Small intestine (tissue), 7 donors: Measurements from ENCODE around the gene LRRC32. TPM values are rescaled to one million over a fixed set of nuclear protein-coding genes. Genes with fewer than 3 reads are reported as not detected.
"Not testable (repeated sequence)": the region's sequence is repeated elsewhere in the genome, so short reads cannot be mapped to it uniquely, and the experiment has no call there.

Experiments used
- DNase-seq, 2 donors: peaks; one replicate each; pipeline versions ENCODE4 v3.0.0 to v3.0.0-alpha.2; 2013
- FAIRE-seq: peaks from 2 replicates; lab custom pipeline; 2012; peaks lifted over from hg19 to GRCh38; lab: Jason Lieb, UNC
- H3K27ac ChIP-seq, 3 donors: one replicate each; pipeline ENCODE4 v1.5.1; 2013; ENCODE audit warnings: low read length in 2 of 3, mild to moderate bottlenecking in 2 of 3, control low read depth in 1 of 3, inconsistent platforms in 1 of 3, low read depth in 1 of 3, moderate library complexity in 1 of 3
- H3K27me3 ChIP-seq, 3 donors: one replicate each; pipeline ENCODE4 v1.6.1; 2013; ENCODE audit warnings: low read length in 3 of 3, inconsistent platforms in 1 of 3; ENCODE audit not compliant: control insufficient read depth in 3 of 3, insufficient read depth in 3 of 3
- H3K36me3 ChIP-seq, 3 donors: one replicate each; pipeline ENCODE4 v1.6.1; 2013; ENCODE audit warnings: low read length in 3 of 3, inconsistent platforms in 1 of 3, low read depth in 1 of 3, mild to moderate bottlenecking in 1 of 3, moderate library complexity in 1 of 3; ENCODE audit not compliant: control insufficient read depth in 3 of 3, insufficient read depth in 2 of 3
- H3K4me1 ChIP-seq, 3 donors: one replicate each; pipeline ENCODE4 v1.6.1; 2013; ENCODE audit warnings: low read length in 2 of 3, inconsistent platforms in 1 of 3, low read depth in 1 of 3, mild to moderate bottlenecking in 1 of 3, moderate library complexity in 1 of 3; ENCODE audit not compliant: control insufficient read depth in 3 of 3, insufficient read depth in 2 of 3
- H3K4me3 ChIP-seq, 3 donors: one replicate each; pipeline ENCODE4 v1.5.1; 2013; ENCODE audit warnings: low read length in 3 of 3, control low read depth in 1 of 3, inconsistent platforms in 1 of 3, low read depth in 1 of 3, mild to moderate bottlenecking in 1 of 3, moderate library complexity in 1 of 3
- H3K9me3 ChIP-seq, 2 donors: one replicate each; pipeline ENCODE4 v1.6.1; 2013; ENCODE audit warnings: low read depth in 1 of 2, low read length in 1 of 2; ENCODE audit not compliant: control insufficient read depth in 2 of 2, insufficient read depth in 1 of 2
- WGBS, 3 donors: extraction: QIAGEN DNeasy Blood & Tissue Kit; methylation state at CpG; one replicate each; pipeline ENCODE4 v1.1.7; 2013; 5-methylcytosine and 5-hydroxymethylcytosine counted together
- polyA plus RNA-seq, 4 donors: library from polyadenylated mRNA; stranded (reverse) in 3 of 4; unstranded in 1 of 4; fragments of 200-250 nt in 3 of 4; fragments of 120-200 nt in 1 of 4; gene quantifications; one replicate each; pipeline versions ENCODE4 v1.2.1 to v1.2.3, GENCODE V29; 2013
- donor health status: healthy with polysubstance abuse.
- donor health status: control.
- donor health status: control.
- donor health status: Bipolar disorder and iron deficiency.
- donor health status: healthy.

LRRC32 gene
- polyA plus RNA-seq, 4 donors, result 2.2 to 44.7 (median 7.3) TPM

DNA sequence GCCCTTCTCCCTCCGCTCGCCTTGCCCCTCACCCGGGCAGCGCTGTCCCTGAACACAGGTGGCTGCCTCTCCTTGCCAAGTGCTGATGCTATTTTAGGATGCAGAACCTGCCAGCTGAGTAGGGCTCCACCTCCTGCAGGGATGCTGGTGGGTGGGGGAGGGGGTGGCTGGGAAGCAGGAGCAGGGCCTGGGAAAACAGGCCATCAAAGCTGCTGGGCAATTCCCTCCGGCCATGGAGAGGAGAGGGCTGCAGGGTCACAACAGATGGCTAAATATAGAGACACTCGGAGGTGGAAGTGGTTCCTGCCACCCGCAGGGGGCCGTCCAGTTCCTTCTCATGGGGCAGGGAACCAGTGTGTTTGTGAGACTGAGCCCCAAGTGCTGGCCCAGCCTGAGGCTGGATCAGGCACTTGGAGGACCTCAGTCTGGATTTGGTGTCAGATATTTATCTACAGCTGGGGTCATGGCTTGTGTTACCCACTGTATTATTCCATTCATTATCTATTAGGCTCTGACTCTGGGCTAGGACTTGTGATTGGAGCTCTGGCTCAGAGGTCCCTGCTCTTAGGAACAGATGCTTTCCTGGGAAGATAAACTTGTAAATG lies 59.6 kb downstream of the LRRC32 start:
- H3K36me3 ChIP-seq, result no peaks in the 10 kb centered on the region
- H3K4me3 ChIP-seq, result no peak overlapping the region
- FAIRE-seq (no peak), DNase-seq (no peak)
- no peaks in the 10 kb centered on the region for H3K27me3 ChIP-seq
- H3K27ac ChIP-seq, result no peak overlapping the region
- WGBS, 3 donors, result 63 to 90% (median 76%) methylated on average over 8 of the region's 8 CpGs
- peaks cover 0 to 12% of the 10 kb centered on the region in 2 donors for H3K9me3 ChIP-seq
- H3K4me1 ChIP-seq, result peaks cover 0 to 4% (median 2%) of the 10 kb centered on the region in 3 donors

DNA sequence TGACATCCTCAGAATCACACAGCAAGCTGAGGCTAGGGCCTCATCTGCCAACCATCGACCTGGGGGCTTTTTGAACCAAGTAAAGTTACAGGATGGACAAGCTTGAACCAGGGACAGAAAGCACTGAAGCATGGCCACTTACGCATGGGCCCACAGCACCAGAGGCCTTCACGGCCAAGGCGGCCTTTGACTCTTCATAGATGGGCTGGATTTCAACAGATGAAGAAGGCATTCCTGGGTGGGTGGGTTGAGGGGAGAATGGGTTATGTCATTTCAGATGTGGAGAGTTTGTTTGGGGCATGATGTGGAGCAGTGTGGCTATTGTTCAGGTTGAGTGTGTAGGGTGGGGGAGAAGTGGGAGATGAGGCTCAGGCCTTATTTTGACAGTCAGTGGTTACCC lies 60.2 kb downstream of the LRRC32 start:
- Histone ChIP-seq H3K9me3 (peaks cover 0 to 17% of the 10 kb centered on the region in 2 donors), H3K4me3 (no peak overlapping the region), H3K27ac (no peak overlapping the region), H3K36me3 (no peaks in the 10 kb centered on the region), H3K4me1 (peaks cover 0 to 10% (median 3%) of the 10 kb centered on the region in 3 donors), H3K27me3 (no peaks in the 10 kb centered on the region)
- DNase-seq (no peak), FAIRE-seq (no peak)
- 88 to 89% (median 89%) methylated on average over 4 of the region's 4 CpGs for WGBS, 3 donors

DNA sequence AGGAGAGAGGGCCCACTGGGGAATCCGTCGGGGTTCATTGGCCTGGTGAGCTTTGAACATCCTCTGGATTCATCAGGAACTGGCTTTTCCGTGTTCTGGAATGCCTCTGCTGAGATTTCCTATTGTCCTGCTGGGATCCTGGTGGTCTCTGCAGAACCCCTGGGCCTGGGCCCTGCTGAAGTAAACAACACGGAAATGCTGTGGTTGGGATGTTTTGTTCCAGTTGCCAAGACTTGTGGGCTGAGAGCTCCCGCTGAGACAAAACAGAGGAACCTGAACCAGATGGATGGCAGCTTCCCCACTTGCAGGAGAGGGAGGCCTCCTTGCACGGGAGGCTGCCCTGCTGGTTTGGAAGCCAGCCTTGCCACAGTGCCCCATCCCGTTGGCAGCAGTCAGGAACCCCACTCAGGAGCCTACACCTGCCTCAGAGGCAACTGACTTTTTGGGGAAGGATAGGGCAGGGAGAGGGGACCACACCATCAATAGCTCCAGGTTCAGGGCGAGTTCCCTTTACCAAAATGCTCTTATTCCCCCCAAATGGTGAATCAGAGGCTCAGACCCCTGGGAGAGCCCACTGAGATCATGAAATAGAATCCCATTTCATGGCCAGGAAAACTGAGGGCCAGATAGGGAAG lies 60.7 kb downstream of the LRRC32 start:
- Histone ChIP-seq H3K27ac (no peak overlapping the region), H3K27me3 (no peaks in the 10 kb centered on the region), H3K4me1 (peaks cover 2 to 13% (median 3%) of the 10 kb centered on the region in 3 donors), H3K4me3 (no peak overlapping the region), H3K36me3 (no peaks in the 10 kb centered on the region), H3K9me3 (peaks cover 0 to 17% of the 10 kb centered on the region in 2 donors)
- 61 to 78% (median 75%) methylated on average over 8 of the region's 8 CpGs for WGBS, 3 donors
- DNase-seq (no peak), FAIRE-seq (no peak)

DNA sequence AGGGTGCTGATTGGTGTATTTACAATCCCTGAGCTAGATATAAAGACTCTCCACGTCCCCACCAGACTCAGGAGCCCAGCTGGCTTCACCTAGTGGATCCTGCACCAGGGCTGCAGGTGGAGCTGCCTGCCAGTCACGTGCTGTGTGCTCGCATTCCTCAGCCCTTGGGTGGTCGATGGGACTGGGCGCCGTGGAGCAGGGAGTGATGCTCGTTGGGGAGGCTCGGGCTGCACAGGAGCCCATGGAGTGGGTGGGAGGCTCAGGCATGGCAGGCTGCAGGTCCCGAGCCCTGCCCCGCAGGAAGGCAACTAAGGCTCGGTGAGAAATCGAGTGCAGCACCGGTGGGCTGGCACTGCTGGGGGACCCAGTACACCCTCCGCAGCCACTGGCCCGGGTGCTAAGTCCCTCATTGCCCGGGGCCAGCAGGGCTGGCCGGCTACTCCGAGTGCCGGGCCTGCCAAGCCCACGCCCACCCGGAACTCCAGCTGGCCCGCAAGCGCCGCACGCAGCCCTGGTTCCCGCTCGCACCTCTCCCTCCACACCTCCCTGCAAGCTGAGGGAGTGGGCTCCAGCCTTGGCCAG lies 61.6 kb downstream of the LRRC32 start:
- FAIRE-seq, H3K36me3 ChIP-seq, H3K4me3 ChIP-seq, H3K27me3 ChIP-seq, DNase-seq, H3K27ac ChIP-seq: not testable (repeated sequence)
- WGBS, 3 donors, result 92 to 94% (median 93%) methylated on average over 6 to 27 of the region's 27 CpGs
- peaks cover 3 to 17% (median 3%) of the 10 kb centered on the region in 3 donors for H3K4me1 ChIP-seq
- H3K9me3 ChIP-seq, result peaks cover 0 to 17% of the 10 kb centered on the region in 2 donors

DNA sequence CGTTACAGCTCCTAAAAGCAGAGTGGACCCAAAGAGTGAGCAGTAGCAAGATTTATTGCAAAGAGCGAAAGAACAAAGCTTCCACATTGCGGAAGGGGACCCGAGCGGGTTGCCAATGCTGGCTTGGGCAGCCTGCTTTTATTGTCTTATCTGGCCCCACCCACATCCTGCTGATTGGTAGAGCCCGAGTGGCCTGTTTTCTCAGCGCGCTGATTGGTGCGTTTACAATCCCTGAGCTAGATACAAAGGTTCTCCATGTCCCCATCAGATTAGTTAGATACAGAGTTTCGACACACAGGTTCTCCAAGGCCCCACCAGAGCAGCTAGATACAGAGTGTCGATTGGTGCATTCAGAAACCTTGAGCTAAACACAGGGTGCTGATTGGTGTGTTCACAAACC lies 62.3 kb downstream of the LRRC32 start:
- 88 to 96% (median 94%) methylated on average over 11 of the region's 11 CpGs for WGBS, 3 donors
- H3K27me3 ChIP-seq, H3K27ac ChIP-seq, H3K4me3 ChIP-seq, FAIRE-seq, H3K36me3 ChIP-seq, DNase-seq: not testable (repeated sequence)
- Histone ChIP-seq H3K9me3 (peaks cover 0 to 17% of the 10 kb centered on the region in 2 donors), H3K4me1 (peaks cover 3 to 18% (median 3%) of the 10 kb centered on the region in 3 donors)

Other genes with a start within 250 kb of the LRRC32 start
- gene EMSY, start 225.7 kb downstream of the LRRC32 start, polyA plus RNA-seq, result 10 to 100 TPM in 1 of 4 donors, 1 to 10 TPM in 3; 3.8 to 16.4 (median 6.1) TPM
- gene TSKU, start 112.6 kb upstream of the LRRC32 start, polyA plus RNA-seq, result 10 to 100 TPM; 21.9 to 42.7 (median 26.2) TPM
- 1 to 10 TPM; 3.8 to 9.5 (median 6.0) TPM for gene ACER3, start 190.2 kb upstream of the LRRC32 start, polyA plus RNA-seq